HCT116 (cell line): Measurements from ENCODE around the gene SRGAP3. TPM values are rescaled to one million over a fixed set of nuclear protein-coding genes. Genes with fewer than 3 reads are reported as not detected.

Experiments used
- ATAC-seq: fragments of 200-7000 bp; cut with Tn5 transposase; 2 replicates; pipeline ENCODE4 v1.9.1; 2020; ENCODE audit warnings: mild to moderate bottlenecking, moderate library complexity
- BruUV-seq: library from RNA; stranded (reverse); fragments of 400-500 nt; replicated peaks from 2 replicates; lab custom pipeline; 2021; lab: Mats Ljungman, UMichigan
- CTCF ChIA-PET: fragments of 300-600 bp; sonication (Branson Sonifier 250); formaldehyde crosslinking; loops from one replicate; lab custom pipeline; 2021; ENCODE audit warnings: antibody characterized with exemption; lab: Charles Lee
- POLR2A ChIA-PET: fragments of 300-600, 350-600 bp; sonication (Branson Sonifier 250); formaldehyde crosslinking; loops from one replicate; lab custom pipeline; 2021; ENCODE audit warnings: antibody characterized with exemption; lab: Charles Lee
- RAD21 ChIA-PET, 2 experiments: fragments of 300-600 bp; sonication (Branson Sonifier 250); formaldehyde crosslinking; loops; one replicate each; lab custom pipeline; 2023; ENCODE audit warnings: low total read pairs in 2 of 2; ENCODE audit not compliant: uncharacterized antibody in 2 of 2, unreplicated experiment in 2 of 2, low non-redundant PET in 1 of 2; lab: Charles Lee
- DNase-seq: peaks from one replicate; pipeline ENCODE4 v3.0.0-alpha.2; 2010; ENCODE audit warnings: low read depth, low spot score
- H2AFZ ChIP-seq: fragments of 200-600 bp; shearing (Covaris generic), sonication (generic); 2 replicates; pipeline ENCODE4 v1.6.1; 2017; ENCODE audit warnings: low read depth, mixed run types, mixed read lengths, antibody characterized with exemption, low read length; ENCODE audit not compliant: poor library complexity, severe bottlenecking
- H3K27ac ChIP-seq: 2 replicates; pipeline ENCODE4 v1.5.1; 2012; ENCODE audit warnings: low read depth, low read length
- H3K27me3 ChIP-seq: fragments of 200-600 bp; sonication (generic); 2 replicates; pipeline ENCODE4 v1.6.1; 2016; ENCODE audit warnings: mixed run types, low read length, mixed read lengths; ENCODE audit not compliant: insufficient read depth
- H3K36me3 ChIP-seq, 2 experiments: fragments of 200-500 bp in 1 of 2; fragments of 200-600 bp in 1 of 2; sonication (Bioruptor generic) in 1 of 2; sonication (generic) in 1 of 2; 2 replicates each; pipeline versions ENCODE4 v1.5.1 to v1.6.1; 2014 to 2016; ENCODE audit warnings: low read length in 2 of 2, inconsistent platforms in 1 of 2, mixed read lengths in 1 of 2, mixed run types in 1 of 2; ENCODE audit not compliant: insufficient read depth in 2 of 2, control insufficient read depth in 1 of 2
- H3K4me1 ChIP-seq, 2 experiments: fragments of 200-600 bp in 1 of 2; sonication (generic) in 1 of 2; 2 replicates each; pipeline versions ENCODE4 v1.5.1 to v1.6.1; 2012 to 2017; ENCODE audit warnings: low read length in 2 of 2, inconsistent platforms in 1 of 2, mild to moderate bottlenecking in 1 of 2, mixed read lengths in 1 of 2, mixed run types in 1 of 2, moderate library complexity in 1 of 2; ENCODE audit not compliant: insufficient read depth in 2 of 2, control insufficient read depth in 1 of 2
- H3K4me2 ChIP-seq: fragments of 200-600 bp; sonication (generic); 2 replicates; pipeline ENCODE4 v1.6.1; 2017; ENCODE audit warnings: mixed run types, low read length, mixed read lengths
- H3K4me3 ChIP-seq, 2 experiments: fragments of 200-600 bp in 1 of 2; sonication (generic) in 1 of 2; replicated peaks in 1 of 2; 2 replicates each; pipeline ENCODE4 v1.5.1; 2011 to 2016; ENCODE audit warnings: low read length in 2 of 2, control low read depth in 1 of 2, low read depth in 1 of 2, mild to moderate bottlenecking in 1 of 2, mixed read lengths in 1 of 2, mixed run types in 1 of 2
- H3K79me2 ChIP-seq: fragments of 200-600 bp; sonication (generic); 2 replicates; pipeline ENCODE4 v1.6.1; 2017; ENCODE audit warnings: mild to moderate bottlenecking, mixed run types, low read length, moderate library complexity, mixed read lengths; ENCODE audit not compliant: insufficient read depth
- H3K9ac ChIP-seq: fragments of 200-600 bp; sonication (generic); 2 replicates; pipeline ENCODE4 v1.6.1; 2016; ENCODE audit warnings: low read length, mixed read lengths
- H3K9me2 ChIP-seq: fragments of 200-600 bp; sonication (generic), shearing (Covaris generic); 2 replicates; pipeline ENCODE4 v1.6.1; 2017; ENCODE audit warnings: mixed run types, mild to moderate bottlenecking, moderate library complexity; ENCODE audit not compliant: insufficient read depth
- H3K9me3 ChIP-seq, 2 experiments: fragments of 200-500 bp in 1 of 2; fragments of 200-600 bp in 1 of 2; sonication (Bioruptor generic) in 1 of 2; sonication (generic) in 1 of 2; 2 replicates each; pipeline ENCODE4 v1.6.1; 2014 to 2017; ENCODE audit warnings: low read length in 2 of 2, mixed read lengths in 2 of 2, inconsistent platforms in 1 of 2, low read depth in 1 of 2, mild to moderate bottlenecking in 1 of 2, mixed run types in 1 of 2, moderate library complexity in 1 of 2; ENCODE audit not compliant: control insufficient read depth in 1 of 2, insufficient read depth in 1 of 2
- H4K20me1 ChIP-seq: fragments of 200-600 bp; sonication (generic), shearing (Covaris generic); 2 replicates; pipeline ENCODE4 v1.6.1; 2017; ENCODE audit warnings: mixed run types, mild to moderate bottlenecking, moderate library complexity; ENCODE audit not compliant: insufficient read depth
- CEBPB ChIP-seq: IDR thresholded peaks from 2 replicates; pipeline ENCODE4 v1.6.1; 2012; ENCODE audit warnings: low read depth
- POLR2A ChIP-seq: IDR thresholded peaks from 2 replicates; pipeline ENCODE4 v1.7.0; 2011; ENCODE audit warnings: borderline replicate concordance; ENCODE audit not compliant: insufficient read depth, insufficient read length; ENCODE audit errors: extremely low read depth
- SIN3A ChIP-seq: IDR thresholded peaks from 2 replicates; pipeline ENCODE4 v1.6.1; 2012; ENCODE audit warnings: low read depth
- SP1 ChIP-seq: IDR thresholded peaks from 2 replicates; pipeline ENCODE4 v1.6.1; 2012; ENCODE audit warnings: low read depth
- TCF7L2 ChIP-seq: IDR thresholded peaks from 2 replicates; pipeline ENCODE4 v1.7.0; 2011; ENCODE audit warnings: borderline replicate concordance, inconsistent platforms; ENCODE audit not compliant: insufficient read depth, insufficient read length; ENCODE audit errors: extremely low read depth
- YY1 ChIP-seq: IDR thresholded peaks from 2 replicates; pipeline ENCODE4 v1.6.1; 2011; ENCODE audit warnings: low read length, low read depth, moderate library complexity, mild to moderate bottlenecking; ENCODE audit not compliant: insufficient replicate concordance; ENCODE audit errors: extremely low read depth
- ZBTB33 ChIP-seq: IDR thresholded peaks from 2 replicates; pipeline ENCODE4 v1.6.1; 2011; ENCODE audit warnings: mild to moderate bottlenecking, low read length, moderate library complexity; ENCODE audit not compliant: insufficient replicate concordance; ENCODE audit errors: extremely low read depth
- ZFX ChIP-seq: fragments of 450-650 bp; IDR thresholded peaks from 2 replicates; pipeline ENCODE4 v1.6.1; 2017
- intact Hi-C: fragments of 100-400 bp; cut with micrococcal nuclease; formaldehyde crosslinking; loops from 2 replicates; pipeline ENCODE4 v1.10.0; 2022
- total RNA-seq: library from RNA; stranded (reverse); gene quantifications from one replicate; pipeline ENCODE4 v1.2.1, GENCODE V29; 2021; ENCODE audit not compliant: unreplicated experiment

The SRGAP3 gene
- total RNA-seq, 1 experiment from 2014 or later, result 8.3 TPM

DNA sequence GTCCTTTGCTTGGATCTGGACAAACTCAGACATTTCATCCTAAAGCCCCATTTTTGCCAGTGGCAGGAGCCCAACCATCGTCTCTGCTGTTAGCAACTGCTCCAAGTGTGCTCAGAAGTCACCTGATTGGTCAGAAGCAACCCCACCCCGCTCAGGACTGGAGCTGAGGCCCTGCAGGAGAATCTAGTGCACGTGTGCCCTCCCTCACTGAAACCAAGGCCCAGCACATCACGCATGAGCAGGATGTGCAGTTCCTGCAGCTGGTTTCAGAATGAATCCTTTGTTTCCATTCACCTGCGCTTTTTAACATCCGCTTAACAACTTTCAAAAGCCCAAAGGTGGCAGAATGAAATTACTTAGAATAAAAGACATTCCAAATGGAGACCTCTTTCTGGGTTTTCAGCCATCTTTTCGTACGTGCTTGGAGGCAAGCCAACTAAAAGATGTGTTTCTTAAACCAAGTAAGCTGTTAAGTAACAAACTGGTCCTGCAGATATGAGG, 81.2 kb downstream of the SRGAP3 start (continued):
- no peak for TF ChIP-seq ZBTB33
- no peak for TF ChIP-seq YY1
- TF ChIP-seq TCF7L2, result no peak

DNA sequence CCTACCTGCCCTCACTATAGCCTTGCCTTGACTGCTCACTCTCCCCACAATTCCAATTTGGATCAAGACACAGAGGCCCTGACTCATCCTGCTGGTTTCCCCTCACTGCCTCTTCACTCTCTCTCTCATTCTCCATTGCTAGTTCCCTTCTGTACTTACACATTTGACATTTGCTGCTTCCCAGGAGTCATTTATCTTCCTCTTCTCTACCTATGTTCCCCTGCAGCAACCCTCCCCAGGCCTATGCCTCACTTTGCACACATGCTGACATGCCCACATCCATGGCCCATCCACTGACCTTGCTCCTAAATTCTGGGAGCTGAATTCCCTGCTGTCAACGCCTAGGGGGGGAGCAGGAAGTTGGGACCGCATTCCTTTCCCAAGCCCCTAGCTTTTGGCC, 82.2 kb downstream of the SRGAP3 start:
- Histone ChIP-seq H4K20me1 (no peaks in the 10 kb centered on the region), H3K9me3 (no peaks in the 10 kb centered on the region), H3K4me3 (no peak overlapping the region), H3K9ac (no peak overlapping the region), H3K27me3 (no peaks in the 10 kb centered on the region), H3K79me2 (no peaks in the 10 kb centered on the region), H2AFZ (no peak overlapping the region), H3K36me3 (no peaks in the 10 kb centered on the region), H3K4me2 (no peak overlapping the region), H3K4me1 (no peaks in the 10 kb centered on the region), H3K27ac (no peak overlapping the region), H3K9me2 (no peaks in the 10 kb centered on the region)
- POLR2A ChIA-PET, result no interaction called here
- RAD21 ChIA-PET, result no interaction called here
- CTCF ChIA-PET, result no interaction called here
- ATAC-seq (no peak), DNase-seq (no peak)
- no TSS peak for BruUV-seq
- TF ChIP-seq SP1 (no peak), CEBPB (no peak), SIN3A (no peak), POLR2A (no peak), ZFX (no peak)
- intact Hi-C loops, result no loop called here
